ENCODE results near the gene PAPLN. TPM values are rescaled to one million over a fixed set of nuclear protein-coding genes. Genes with fewer than 3 reads are reported as not detected.

PAPLN gene
- total and polyA plus RNA-seq, 2 of the 8 experiments (the other 6 are each of a cell fraction or from before 2014, with no cell fraction given) = 14.8 to 25.6 TPM

DNA sequence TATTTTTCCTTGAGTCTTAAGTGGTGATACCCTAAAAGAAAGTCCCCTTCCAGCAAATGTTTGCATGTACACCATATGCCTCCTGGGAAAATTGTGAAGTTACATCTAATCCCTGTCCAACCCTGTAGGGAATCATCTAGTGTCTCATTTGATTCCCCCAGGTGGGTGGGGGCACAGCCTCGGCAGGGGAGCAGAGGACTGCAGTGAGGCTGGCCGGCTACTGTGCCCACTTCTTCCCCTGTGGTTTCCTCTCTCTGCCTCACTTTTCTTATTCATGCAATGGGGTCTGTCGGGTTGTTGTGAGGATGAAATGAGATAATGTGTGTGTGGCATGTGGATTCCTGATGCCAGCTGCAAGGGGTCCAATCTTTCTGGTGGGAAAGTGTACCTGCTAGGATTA lies 6.0 kb downstream of the PAPLN start (continued):
- TF ChIP-seq, protein P1, sequence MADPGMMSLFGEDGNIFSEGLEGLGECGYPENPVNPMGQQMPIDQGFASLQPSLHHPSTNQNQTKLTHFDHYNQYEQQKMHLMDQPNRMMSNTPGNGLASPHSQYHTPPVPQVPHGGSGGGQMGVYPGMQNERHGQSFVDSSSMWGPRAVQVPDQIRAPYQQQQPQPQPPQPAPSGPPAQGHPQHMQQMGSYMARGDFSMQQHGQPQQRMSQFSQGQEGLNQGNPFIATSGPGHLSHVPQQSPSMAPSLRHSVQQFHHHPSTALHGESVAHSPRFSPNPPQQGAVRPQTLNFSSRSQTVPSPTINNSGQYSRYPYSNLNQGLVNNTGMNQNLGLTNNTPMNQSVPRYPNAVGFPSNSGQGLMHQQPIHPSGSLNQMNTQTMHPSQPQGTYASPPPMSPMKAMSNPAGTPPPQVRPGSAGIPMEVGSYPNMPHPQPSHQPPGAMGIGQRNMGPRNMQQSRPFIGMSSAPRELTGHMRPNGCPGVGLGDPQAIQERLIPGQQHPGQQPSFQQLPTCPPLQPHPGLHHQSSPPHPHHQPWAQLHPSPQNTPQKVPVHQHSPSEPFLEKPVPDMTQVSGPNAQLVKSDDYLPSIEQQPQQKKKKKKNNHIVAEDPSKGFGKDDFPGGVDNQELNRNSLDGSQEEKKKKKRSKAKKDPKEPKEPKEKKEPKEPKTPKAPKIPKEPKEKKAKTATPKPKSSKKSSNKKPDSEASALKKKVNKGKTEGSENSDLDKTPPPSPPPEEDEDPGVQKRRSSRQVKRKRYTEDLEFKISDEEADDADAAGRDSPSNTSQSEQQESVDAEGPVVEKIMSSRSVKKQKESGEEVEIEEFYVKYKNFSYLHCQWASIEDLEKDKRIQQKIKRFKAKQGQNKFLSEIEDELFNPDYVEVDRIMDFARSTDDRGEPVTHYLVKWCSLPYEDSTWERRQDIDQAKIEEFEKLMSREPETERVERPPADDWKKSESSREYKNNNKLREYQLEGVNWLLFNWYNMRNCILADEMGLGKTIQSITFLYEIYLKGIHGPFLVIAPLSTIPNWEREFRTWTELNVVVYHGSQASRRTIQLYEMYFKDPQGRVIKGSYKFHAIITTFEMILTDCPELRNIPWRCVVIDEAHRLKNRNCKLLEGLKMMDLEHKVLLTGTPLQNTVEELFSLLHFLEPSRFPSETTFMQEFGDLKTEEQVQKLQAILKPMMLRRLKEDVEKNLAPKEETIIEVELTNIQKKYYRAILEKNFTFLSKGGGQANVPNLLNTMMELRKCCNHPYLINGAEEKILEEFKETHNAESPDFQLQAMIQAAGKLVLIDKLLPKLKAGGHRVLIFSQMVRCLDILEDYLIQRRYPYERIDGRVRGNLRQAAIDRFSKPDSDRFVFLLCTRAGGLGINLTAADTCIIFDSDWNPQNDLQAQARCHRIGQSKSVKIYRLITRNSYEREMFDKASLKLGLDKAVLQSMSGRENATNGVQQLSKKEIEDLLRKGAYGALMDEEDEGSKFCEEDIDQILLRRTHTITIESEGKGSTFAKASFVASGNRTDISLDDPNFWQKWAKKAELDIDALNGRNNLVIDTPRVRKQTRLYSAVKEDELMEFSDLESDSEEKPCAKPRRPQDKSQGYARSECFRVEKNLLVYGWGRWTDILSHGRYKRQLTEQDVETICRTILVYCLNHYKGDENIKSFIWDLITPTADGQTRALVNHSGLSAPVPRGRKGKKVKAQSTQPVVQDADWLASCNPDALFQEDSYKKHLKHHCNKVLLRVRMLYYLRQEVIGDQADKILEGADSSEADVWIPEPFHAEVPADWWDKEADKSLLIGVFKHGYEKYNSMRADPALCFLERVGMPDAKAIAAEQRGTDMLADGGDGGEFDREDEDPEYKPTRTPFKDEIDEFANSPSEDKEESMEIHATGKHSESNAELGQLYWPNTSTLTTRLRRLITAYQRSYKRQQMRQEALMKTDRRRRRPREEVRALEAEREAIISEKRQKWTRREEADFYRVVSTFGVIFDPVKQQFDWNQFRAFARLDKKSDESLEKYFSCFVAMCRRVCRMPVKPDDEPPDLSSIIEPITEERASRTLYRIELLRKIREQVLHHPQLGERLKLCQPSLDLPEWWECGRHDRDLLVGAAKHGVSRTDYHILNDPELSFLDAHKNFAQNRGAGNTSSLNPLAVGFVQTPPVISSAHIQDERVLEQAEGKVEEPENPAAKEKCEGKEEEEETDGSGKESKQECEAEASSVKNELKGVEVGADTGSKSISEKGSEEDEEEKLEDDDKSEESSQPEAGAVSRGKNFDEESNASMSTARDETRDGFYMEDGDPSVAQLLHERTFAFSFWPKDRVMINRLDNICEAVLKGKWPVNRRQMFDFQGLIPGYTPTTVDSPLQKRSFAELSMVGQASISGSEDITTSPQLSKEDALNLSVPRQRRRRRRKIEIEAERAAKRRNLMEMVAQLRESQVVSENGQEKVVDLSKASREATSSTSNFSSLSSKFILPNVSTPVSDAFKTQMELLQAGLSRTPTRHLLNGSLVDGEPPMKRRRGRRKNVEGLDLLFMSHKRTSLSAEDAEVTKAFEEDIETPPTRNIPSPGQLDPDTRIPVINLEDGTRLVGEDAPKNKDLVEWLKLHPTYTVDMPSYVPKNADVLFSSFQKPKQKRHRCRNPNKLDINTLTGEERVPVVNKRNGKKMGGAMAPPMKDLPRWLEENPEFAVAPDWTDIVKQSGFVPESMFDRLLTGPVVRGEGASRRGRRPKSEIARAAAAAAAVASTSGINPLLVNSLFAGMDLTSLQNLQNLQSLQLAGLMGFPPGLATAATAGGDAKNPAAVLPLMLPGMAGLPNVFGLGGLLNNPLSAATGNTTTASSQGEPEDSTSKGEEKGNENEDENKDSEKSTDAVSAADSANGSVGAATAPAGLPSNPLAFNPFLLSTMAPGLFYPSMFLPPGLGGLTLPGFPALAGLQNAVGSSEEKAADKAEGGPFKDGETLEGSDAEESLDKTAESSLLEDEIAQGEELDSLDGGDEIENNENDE (IDR thresholded peaks at IDR 0.05; ENCODE audit: insufficient replicate concordance, low read length) = no peak
- TF ChIP-seq SP1 (IDR thresholded peaks at IDR 0.05; ENCODE audit: low read depth, low read length) = no peak
- TF ChIP-seq CHD1 (IDR thresholded peaks at IDR 0.05; ENCODE audit: low read depth, low read length) = no peak
- TF ChIP-seq CBX8 (IDR thresholded peaks at IDR 0.05; ENCODE audit: borderline replicate concordance, low read depth, low read length) = no peak
- no peak for TF ChIP-seq SAP30 (IDR thresholded peaks at IDR 0.05; ENCODE audit: insufficient read depth, insufficient replicate concordance, low read length)
- no peak for TF ChIP-seq POLR2A (IDR thresholded peaks at IDR 0.05; ENCODE audit: control extremely low read depth in 1 of 2, low read depth in 2 of 2, low read length in 2 of 2)
- no peak for TF ChIP-seq SRF (IDR thresholded peaks at IDR 0.05; ENCODE audit: low read depth, low read length)
- TF ChIP-seq BACH1 (IDR thresholded peaks at IDR 0.05; ENCODE audit: low read length) = no peak
- TF ChIP-seq RXRA (IDR thresholded peaks at IDR 0.05; ENCODE audit: insufficient read depth, low read depth, low read length) = no peak
- TF ChIP-seq SUZ12 (IDR thresholded peaks at IDR 0.05; ENCODE audit: low read length) = no peak
- TF ChIP-seq TCF12 (IDR thresholded peaks at IDR 0.05; ENCODE audit: low read depth, low read length) = no peak
- TF ChIP-seq, protein P2, sequence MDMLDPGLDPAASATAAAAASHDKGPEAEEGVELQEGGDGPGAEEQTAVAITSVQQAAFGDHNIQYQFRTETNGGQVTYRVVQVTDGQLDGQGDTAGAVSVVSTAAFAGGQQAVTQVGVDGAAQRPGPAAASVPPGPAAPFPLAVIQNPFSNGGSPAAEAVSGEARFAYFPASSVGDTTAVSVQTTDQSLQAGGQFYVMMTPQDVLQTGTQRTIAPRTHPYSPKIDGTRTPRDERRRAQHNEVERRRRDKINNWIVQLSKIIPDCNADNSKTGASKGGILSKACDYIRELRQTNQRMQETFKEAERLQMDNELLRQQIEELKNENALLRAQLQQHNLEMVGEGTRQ (IDR thresholded peaks at IDR 0.05; ENCODE audit: low read length) = no peak

Measured in H1 (cell line).